GM19035 (cell line): ENCODE data around the gene RGS6.

Experiments
- ATAC-seq: cut with Tn5 transposase; IDR thresholded peaks from one replicate; pipeline ENCODE4 v1.9.1; 2021; ENCODE audit not compliant: unreplicated experiment

Gene RGS6

DNA sequence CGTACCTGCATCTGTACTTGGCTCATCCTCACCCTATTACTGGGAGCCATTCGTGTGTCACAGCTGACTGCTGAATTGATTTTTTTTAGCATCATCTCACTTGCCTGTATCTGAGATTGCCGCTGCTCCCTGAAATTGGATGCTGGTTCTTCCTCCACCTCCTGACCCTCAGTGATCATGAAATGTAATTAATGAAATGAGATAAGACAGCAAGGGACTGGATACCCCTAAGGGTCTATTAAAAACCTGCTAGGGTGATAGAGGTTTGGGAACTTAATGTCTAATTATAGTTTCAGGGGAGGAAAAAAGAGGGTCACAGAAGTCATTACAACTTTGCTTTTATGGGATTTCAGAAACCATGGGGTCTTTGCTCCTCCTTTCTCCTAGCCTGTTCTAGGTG lies 551.1 kb downstream of the RGS6 start:
- ATAC-seq, result no peak

DNA sequence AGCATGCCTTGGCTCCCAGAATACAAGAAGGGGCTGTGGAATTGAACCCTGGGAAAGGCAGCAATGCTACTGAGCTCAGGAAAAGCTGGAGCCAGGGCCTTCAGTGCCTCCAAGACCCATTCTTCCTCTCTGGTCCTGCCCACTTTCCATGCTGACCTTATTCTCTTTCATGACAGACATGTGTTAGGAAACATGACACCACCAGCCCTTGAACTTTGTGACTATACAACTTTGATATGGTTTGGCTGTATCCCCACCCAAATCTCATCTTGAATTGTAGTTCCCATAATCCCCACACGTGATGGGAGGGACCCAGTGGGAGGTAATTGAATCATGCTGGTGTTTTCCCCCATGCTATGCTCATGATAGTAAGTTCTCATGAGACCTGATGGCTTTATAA lies 553.5 kb downstream of the RGS6 start:
- ATAC-seq, result no peak

DNA sequence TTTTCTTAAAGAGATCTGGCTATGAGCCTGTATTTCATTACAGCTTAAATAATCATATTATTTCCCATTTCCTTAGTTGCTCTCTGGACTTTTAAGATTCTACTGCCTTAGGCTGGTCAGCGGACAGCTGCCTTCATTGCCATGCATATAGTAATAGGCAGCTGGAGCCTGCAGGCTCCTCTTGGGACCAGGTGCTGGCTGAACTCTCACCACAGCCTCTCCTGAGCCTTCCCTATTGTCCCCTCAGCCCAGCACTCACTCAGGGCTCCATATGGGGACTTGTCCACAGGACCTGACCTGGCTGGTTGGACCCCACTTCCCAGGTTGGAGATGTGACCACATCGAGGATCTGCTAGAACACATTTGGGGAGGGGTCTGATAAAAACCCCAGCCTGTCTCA lies 556.3 kb downstream of the RGS6 start:
- ATAC-seq, result no peak

DNA sequence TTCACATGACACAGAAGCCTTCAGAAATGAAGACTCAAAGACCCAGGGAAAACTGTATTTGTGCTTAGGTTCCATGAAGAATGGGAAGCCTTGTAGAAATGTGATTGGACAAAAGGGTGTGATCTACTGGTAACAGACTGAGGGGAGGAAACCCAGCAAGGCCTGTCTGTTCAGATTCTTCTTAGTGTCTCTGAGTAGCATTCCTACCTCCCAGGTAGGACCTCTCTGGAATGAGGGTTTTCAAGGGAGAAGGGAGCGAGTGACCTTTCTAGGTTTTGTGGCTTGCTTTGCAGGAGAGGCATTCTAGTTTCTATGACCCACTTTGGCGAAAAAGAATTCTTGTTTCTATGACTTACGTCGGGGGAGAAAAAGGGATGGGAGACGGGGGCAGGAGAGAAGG lies 560.0 kb downstream of the RGS6 start:
- no peak for ATAC-seq

DNA sequence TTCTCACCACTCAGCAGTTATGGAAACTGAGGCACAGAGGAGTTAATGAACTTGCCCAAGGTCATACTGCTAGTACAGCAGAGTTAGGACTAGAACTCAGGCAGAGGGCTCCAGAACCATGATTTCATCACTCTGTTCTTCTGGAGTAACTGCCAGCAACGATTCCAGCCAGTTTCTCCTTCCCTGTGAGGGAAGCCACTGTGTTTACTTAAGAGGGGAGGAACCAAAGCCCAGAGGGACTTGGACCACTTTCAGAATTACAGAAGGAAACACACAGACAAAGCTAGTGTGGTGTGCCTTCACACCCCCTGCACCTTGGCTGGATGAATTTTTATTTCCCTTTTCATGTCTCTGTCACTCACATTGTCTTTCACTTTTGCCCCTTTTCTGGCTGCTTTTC lies 563.4 kb downstream of the RGS6 start:
- ATAC-seq, result no peak

DNA sequence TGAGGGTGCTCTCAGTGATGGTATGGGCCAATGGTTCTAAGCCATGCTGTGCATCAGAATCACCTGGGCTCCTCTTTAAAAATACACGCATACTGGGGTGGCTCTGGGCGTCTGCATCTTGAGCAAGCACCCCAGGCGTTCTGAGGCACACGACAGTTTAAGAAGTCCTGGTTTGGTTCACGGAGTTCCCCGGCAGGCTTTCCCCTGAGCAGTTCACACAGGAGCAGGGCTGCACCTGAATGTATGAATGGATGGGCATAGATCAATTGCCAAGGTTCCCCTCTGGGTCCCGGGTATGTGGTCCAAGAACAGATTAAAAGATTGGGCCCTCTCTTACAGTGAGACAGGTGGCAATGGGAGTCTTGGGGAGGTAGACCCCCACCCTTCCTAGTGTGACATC lies 566.4 kb downstream of the RGS6 start:
- no peak for ATAC-seq

DNA sequence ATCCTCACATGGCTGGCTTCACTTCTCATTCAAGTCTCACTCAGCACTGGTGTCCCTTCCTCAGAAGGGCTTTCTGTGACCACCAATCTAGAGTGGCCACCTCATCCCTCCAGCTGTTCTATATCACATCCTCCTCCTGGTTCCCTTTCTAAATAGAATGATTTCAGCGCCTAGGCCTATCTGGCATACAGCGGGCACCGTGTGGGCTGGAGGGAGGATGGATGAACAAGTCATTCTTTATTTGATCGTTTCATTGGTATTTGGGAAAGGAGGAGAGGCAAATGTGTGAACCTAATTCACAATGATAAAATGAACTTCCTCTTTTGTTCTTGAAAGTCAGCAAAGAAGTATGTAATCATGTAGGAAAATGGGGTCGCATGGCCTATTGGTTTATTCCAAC lies 567.5 kb downstream of the RGS6 start:
- ATAC-seq, result no peak

DNA sequence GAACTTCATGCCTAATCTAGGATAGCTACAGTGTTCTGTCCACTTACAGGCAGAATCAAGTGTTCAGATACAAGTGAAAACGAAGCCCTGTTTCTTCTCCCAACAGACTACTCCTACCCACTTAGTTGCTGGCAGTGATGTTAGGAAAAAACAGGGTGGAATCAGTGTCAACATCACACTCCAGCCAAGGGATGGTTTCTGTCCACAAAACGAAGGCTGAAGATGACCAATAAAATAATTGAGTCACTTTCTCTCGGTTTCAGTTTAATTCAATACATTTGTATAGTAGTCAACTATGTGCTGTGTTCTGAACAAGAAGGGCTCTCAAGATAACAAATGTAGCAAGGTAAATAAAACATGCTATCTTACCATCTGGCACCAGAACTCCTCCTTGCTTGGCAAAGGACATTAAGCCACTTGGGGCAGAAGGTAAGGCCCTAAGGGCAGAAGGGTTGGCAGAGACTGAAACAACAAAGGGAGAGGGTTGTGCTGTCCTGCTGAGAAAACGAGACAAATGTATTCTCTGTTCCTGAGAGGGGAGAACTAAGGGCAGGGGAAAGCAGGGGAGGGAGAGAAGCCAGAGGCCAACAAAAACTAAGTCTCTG lies 568.1 kb downstream of the RGS6 start:
- no peak for ATAC-seq

DNA sequence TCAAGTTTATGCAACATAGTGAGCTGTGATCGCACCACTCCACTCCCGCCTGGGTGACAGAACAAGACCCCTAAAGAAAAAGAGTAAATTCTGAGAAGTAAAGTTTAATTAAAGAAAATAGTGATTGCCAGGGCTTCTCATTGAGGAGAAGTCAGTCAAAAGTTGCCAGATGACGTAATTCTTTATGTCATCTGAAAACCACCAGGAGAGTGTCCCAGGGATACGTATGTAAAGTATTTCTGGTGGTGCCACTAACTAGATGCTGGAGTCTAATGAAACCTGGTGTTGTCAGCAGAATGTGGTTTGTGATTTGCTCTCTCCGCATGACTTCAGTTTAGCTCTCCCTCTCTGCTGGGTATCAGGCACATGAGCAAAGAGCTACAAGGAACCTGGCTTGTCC lies 569.2 kb downstream of the RGS6 start:
- no peak for ATAC-seq

DNA sequence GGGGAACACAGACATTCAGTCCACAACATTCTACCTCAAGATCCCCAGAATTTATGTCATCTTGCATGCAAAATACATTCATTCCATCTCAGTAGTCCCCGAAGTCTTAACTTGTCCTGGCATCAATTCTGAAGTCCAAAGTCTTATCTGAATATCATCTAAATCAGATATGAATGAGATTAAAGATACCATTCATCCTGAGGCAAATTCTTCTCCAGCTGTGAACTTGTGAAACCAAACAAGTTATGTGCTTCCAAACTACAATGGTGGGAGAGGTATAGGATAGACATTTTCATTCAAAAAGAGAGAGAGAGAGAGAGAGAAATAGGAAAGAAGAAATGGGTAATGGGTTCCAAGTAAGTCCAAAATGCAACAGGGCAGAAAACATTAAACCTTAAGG lies 571.0 kb downstream of the RGS6 start:
- no peak for ATAC-seq

DNA sequence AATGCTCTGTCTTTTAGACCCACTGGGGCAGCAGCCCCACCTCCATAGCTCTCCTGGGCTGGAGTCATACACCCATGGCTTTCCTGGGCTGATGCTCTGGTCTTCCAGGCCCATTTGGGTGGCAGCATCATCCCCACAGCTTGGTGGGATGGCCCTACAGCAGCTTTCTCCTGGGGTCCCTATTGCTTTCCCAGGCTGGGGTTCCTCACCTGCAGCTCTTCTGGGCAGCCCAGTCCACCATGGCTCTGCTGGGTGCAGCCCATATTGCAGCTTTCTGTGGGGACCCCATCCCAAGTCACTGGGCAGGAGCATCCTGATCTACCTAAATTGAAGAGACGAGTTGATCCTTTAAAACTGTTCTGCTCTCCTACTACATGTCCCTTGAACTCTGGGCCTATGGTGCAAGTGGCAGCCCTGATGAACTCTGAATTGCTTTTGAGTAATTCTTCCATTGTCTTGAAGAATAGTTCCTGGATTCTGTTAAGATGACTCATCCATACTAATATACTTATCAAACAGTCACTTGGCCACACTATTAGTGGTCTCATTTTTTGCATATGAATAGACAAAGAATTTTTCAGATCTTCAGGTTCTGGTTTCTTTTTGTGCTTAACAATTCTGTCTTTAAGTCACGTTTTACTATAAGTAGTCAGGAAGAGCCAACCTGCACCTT lies 571.6 kb downstream of the RGS6 start:
- no peak for ATAC-seq

DNA sequence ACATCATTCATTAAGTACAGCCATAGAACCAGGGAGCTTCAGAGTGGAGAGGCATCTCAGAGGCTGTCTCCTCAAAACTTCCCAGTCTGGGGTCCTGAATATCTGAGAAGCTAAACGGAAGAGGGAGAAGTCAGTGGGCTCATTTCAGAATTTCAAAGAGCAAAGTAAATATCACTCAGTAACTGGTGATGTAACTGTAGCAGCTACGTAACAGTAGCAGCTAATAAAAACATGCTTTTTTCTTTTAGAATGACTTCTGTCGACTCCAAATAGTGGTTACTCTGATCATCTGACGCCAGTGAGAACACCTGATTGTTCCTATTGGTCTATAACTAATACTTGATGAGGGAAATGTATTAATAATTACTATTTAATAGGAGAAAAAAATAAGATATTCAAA lies 578.3 kb downstream of the RGS6 start:
- no peak for ATAC-seq

DNA sequence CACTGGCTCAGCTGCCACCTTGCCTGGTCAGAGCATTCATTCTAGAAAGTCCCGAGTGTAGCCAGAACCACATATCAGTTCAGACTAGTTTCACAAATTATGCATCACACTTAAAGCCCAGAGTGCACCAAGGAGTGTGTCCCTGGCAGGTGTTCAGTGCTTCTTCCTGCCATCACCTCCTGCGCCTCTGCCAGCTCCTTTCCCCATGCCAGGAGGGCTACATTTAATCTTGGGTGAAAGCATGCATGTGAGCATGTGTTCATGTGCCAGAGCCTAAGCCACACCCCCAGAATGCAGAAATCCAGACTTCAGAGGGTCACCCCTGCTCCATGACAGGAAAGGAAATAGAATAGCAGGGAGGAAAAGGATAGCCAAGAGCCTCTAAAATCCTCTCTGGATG lies 580.1 kb downstream of the RGS6 start:
- no peak for ATAC-seq

DNA sequence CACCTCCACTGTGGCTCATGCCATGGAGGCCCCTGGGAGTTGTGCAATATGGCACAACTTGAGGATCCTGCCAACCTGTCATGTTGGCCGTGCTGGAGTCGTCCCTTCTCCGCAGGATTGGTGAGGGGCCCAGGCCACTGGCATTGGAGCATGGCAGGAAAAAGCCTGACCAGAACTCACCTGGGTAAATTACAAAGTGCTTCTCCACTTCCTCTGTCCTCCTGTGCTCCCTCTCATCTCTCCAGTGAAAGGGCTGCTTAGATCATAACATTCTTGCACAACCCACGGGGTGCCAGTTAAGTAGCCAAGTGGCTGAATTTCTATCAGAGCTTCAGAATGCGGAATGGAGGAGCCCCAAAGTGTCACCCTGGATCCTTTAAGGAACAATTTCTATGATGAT lies 580.7 kb downstream of the RGS6 start:
- no peak for ATAC-seq

DNA sequence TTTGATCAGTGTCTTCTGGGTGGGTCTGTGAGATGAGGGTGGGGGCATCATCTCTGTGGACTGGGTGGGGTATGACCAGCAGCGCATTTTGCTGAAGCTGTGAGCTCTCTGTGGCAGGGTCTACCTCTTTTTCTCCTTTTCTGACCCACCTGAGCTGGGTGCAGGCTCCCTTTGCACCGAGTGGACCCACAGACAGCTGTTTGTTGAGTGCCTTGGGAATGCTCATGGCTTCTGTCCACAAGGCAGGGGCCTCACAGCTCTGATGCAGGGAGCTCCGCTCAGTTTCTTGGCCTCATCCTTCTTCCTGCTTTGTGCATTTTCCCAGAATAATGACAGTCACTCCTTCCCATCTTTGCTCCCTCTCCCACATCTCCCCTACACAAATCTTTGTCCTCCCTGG lies 581.1 kb downstream of the RGS6 start:
- no peak for ATAC-seq

DNA sequence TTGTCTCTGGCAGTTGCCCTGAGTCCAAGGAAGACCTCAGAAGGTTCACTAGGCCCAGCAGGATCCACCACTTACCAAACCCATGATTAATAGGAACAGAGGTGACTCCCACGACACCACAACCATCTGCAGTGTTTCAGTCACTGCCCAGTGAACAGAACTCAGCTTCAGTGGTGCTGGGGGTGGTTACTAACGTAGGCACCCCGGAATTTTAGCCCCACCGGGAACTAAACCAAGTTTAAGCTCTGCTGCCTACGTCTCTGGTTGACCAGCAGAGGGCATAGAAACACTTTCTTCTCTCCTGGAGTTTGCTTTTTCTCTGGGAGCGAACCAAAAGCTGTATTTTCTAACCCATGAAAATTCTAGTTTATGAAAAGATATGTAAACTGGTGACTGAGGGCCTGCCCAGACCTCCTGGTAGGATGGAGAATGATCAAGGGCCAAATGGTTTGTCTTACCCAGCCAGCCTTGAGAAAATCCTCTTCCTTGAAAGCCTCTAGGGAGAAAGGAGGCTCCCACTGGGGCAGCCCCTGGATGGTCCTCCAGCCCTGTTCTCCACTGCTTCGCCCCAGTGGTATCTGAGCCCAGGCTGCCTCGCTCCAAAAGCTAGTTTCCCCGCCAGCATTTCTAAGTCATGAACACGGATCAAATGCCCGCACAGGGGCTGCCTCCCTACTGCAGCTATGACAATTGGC lies 581.9 kb downstream of the RGS6 start:
- no peak for ATAC-seq

DNA sequence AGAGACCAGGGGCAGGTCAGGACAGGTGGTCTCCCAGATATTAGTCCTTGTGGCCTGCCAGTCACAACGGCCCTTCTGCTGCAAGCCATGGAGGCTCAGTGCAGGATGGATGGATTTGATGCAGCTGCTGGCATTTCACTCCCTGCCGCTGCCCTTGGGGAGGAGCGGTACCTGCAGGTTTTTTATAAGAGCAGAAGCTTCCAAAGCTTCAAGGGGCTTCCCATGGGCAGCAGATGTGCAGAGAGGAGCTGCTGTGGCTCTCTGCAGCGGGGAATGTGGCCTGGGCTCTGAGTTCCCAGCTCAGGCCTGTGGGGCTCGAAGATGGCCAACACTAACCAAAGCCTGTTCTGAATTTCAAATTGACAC lies 582.4 kb downstream of the RGS6 start:
- no peak for ATAC-seq

DNA sequence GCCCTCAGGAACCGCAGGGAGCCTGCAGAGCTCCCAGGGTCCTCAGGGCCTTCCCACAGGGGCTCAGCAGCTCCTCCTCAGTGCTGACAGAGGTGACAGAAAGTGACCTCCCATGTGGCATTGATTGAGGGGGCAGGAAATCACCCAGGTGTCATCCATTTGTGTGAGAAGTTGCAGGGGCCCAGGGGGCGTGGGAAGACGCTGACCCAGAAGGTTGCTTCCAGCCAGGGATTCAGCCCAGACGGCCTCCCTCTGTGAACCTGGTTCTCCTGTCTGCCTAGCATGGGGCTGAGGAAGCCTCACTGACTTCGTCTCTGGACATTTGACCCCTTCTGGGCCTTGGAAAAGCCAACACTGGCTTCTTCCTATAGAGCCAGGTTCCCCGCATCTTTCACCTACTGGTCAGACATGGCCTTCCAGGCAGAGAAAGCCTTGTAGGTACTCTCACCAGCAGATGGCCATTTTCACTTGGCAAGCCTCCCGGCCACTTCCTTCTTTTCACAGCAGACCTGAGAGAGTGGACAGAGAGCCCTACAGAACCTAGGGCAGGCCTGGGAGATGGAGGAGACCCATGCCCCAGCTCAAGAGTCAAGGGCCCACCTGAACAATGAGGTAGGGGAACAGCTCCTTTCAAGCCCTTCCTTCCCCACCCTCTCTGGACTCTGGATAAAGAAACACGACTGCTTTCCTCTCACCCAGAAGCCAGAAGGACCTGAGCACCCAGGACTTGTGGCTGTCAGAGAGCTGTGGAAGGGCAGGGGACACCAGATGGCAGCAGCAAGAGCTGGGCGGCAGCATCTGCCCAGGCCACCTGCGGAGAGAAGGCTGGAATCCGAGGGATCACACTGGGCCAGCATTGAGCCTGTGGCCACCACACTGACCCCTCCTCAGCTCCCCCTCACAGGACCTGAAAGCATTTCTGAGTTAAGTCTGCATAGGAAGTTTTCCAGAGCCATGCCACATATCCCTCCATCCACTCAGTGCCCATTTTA lies 583.8 kb downstream of the RGS6 start:
- no peak for ATAC-seq

DNA sequence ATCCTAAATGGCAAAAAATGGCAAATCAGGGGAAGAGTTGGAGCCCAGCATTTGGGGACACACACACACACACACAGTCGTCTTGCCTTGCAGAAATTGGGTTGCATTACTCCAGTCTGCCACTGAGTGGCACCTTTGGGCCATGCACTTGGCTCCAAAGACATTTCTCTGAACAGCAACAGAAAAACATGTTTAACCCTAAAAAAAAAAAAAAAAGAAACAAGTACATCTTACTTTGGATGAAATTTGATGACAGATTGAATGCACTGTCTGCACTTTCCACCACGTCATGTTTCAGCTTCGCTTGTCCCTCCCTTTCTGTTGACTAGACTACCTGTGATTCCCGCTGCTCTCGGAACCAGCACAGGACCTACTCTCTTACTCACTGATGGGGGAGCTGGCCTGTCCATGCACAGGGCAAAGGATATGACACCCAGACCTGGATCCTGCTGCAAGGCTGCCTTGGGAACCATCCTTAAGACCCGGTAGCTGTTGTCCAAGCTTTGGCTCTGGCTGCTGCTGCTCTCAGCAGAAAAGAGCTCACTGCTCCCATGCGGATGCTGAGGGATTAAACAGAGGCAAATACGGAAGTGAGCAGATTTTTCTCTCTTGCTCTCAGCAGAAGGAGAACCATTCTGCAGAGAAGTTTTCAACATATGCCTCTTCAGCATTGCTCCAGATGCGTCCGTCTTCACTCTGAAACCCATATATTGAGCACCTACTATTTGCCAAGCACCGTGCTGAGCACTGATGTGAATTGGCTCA lies 584.9 kb downstream of the RGS6 start:
- ATAC-seq, result no peak

DNA sequence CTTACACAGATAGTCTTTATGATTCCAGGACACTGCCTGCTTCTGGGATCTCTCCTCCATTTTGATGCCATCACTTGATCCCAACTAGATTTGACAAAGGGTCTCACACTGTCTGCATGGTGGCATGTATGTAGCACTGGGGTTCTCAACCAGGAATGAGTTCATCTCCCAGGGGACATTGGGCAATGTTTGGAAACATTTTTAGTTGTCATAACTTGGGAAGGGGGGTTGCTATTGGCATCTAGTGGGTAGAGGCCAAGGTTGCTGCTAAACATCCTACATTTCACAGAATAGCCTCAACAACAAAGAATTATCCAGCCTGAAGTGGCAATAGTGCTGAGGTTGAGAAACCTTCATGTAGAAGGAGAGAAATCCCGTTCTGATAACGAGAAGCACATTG lies 585.5 kb downstream of the RGS6 start:
- no peak for ATAC-seq
